Fibroblast of the aortic adventitia (primary cell): Measurements from ENCODE around the gene PCCA. TPM values are rescaled to one million over a fixed set of nuclear protein-coding genes. Genes with fewer than 3 reads are reported as not detected.
A peak's percentile ranks its signal among the peaks of the same experiment; 100 is the strongest.

Experiments
- DNase-seq: peaks from one replicate; pipeline ENCODE4 v3.0.0-alpha.2; 2010; ENCODE audit warnings: low read depth
- H3K4me3 ChIP-seq: 2 replicates; pipeline ENCODE4 v1.5.1; 2011; ENCODE audit warnings: low read depth, mild to moderate bottlenecking, control low read depth, low read length, moderate library complexity
- CTCF ChIP-seq: IDR thresholded peaks from 2 replicates; pipeline ENCODE4 v1.5.1; 2011; ENCODE audit warnings: mild to moderate bottlenecking, low read length, control low read depth, inconsistent platforms; ENCODE audit not compliant: insufficient read depth
- total RNA-seq: library from RNA; depleted of rRNA; stranded (reverse); fragments of >200 nt; gene quantifications from 2 replicates; pipeline ENCODE4 v1.2.3, GENCODE V29; 2012; ENCODE audit warnings: low replicate concordance

The PCCA gene
- total RNA-seq, 1 donor = 23.8 TPM

DNA sequence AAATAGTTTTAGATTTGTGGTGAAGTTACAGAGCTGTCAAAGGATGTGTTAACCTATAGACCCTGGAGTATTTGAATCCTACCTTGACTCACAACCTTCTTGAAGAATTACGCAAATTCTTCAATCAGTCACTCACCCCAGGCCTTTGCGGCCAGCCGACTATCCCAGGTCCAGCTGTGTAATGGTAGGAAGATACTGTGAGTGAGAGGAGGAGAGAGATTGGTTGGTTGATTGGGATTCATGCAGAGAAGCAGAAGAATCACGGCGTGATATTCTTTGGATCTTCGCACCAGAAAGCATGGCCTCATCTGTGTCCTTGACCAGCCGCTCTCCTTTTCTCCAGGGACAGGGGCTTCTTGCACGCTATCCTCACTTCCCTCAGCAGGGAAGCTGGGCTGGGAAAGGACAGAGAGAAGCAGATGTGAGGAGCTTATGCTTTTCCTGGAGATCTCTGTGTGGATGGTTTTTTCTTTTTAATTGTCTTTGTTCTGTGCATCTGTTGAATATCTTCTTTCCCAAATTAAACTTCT lies 250.6 kb downstream of the PCCA start:
- no peak overlapping the region for H3K4me3 ChIP-seq
- TF ChIP-seq CTCF = no peak
- no peak for DNase-seq

- no peak overlapping the region for H3K4me3 ChIP-seq
- no peak for DNase-seq
- no peak for TF ChIP-seq CTCF
Measured at GRCh38 chr13:100340865-100341264, 252.0 kb downstream of the PCCA start.

GRCh38 chr13:100341327-100341726 lies 252.4 kb downstream of the PCCA start:
- no peak for TF ChIP-seq CTCF
- DNase-seq = no peak
- H3K4me3 ChIP-seq = no peak overlapping the region

DNA sequence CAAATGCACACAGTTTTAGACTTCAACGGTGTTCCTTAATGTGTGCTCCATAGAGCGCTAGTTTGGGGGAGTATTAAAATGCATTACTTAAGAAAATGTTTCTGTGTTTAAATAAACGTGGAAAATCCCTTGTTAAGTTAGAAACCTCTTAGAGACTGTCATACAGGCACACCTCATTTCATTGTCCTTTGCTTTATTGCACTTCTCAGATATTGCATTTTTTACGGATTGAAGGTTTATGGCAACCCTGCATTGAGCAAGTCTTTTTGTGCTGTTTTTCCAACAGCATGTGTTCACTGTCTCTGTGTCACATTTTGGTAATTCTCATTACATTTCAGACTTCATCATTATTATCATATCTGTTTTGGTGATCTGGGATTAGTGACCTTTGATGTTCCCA lies 255.7 kb downstream of the PCCA start:
- no peak for TF ChIP-seq CTCF
- no peak overlapping the region for H3K4me3 ChIP-seq
- DNase-seq = no peak

DNA sequence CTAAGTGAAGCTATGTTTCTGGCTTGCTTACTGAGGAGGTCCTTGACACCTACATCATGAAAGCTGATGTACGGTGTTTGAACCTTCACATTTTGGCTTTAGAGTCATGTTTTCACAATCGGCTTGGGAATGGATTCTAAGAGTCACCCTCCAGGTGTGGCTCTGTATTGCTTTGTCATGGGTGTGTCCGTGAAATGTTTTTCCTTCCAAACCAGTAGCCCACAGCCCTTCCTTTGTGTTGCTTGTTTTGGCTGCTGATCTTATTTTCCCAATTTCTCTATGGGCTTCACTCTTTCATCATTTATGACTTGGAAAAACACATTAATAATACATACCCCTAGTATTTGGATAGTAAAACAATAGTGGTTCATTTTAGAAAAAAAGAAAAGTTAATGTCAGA lies 259.1 kb downstream of the PCCA start:
- no peak for TF ChIP-seq CTCF
- DNase-seq = peak; percentile 60
- H3K4me3 ChIP-seq = no peak overlapping the region

DNA sequence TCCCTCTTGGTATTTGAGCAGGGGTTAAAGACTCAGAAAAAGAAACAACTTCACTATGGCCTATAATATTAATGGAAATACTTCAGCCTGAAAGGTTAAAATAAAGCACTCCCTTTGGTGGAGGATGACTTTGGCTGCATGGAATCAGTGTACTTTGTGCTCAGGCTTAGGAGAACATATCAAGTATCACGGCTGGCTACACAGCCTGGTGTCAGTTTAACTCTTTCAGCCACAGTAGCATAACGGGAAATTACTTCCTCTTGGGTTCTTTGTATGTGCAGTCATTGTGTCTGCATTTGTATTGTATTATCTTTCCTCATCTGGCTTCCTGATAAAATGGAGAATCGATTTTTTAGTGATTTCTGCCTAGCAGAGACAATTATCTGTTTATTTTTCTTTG lies 260.7 kb downstream of the PCCA start:
- TF ChIP-seq CTCF = no peak
- no peak overlapping the region for H3K4me3 ChIP-seq
- no peak for DNase-seq

DNA sequence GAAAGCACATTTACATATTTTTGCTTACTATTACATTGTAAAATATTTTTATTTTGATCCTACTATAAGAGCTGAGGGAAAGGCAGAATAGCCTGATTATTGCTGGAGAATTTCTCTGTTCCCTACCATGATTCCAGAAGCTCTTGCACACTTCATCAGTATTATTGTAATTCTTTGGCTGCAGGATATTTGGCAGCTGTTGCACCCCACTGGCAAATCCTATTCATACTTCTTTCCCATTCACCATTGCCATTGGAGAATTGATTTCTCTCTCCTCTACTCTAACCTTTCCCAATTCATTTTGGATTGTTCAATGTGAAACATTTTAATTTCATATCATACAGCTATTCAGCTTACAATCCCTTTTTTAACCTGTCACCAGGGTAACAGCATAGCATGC lies 261.7 kb downstream of the PCCA start:
- TF ChIP-seq CTCF = no peak
- H3K4me3 ChIP-seq = no peak overlapping the region
- DNase-seq = no peak
